ENCODE measurements around the gene RGSL1. TPM values are rescaled to one million over a fixed set of nuclear protein-coding genes. Genes with fewer than 3 reads are reported as not detected.

The RGSL1 gene
- total RNA-seq, 5 donors from 2014 or later (not counting 1 experiment from before 2014, with no cell fraction given), result not detected

DNA sequence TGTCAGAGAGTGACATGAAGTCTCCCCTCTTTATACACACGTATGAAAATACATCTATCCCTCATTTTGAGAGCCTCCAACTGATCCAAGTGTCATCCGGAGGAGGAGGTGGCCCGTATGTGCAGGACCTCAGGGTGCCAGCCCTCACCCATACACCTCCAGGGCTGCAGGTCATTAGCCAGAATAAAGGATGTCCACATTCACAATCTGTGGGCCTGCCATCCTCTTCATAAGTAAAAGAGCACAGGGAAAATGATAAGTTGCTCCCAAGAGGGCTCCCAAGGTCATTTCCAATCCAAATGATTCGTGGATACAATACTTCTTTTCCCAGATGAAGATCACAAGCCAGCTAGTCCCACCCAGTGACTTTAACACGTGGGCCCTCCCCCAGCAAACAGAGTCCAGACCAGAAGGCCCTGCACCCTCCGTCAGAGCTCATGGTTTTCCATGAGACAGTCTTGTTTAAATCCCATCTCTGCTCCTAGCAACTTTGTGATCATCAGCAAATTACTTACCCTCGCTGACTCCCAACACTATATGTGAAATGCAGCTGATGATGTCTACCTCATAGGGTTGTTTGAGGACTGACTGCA, 110.5 kb downstream of the RGSL1 start:
- H3K27me3 ChIP-seq (replicated peaks in 1 of 2; ENCODE audit: control insufficient read depth in 2 of 2, extremely low read depth in 1 of 2, insufficient read depth in 2 of 2, low read length in 1 of 2), result peaks cover 0 to 3% of the 10 kb centered on the region in 2 experiments
- H3K4me1 ChIP-seq (ENCODE audit: control insufficient read depth in 1 of 2, extremely low read depth in 1 of 2, insufficient read depth in 2 of 2, low read length in 2 of 2), result no peaks in the 10 kb centered on the region
- CTCF ChIA-PET, result interaction anchor here in 1 of 2 donors (0.5 kb wide), 1 partner anchor 406 kb away, joined by 7 read pairs; no protein-coding TSS in a partner anchor
- no peak overlapping the region for H3K4me3 Mint-ChIP-seq
- no peaks in the 10 kb centered on the region for H3K9me3 ChIP-seq
- no peaks in the 10 kb centered on the region for H3K9me3 Mint-ChIP-seq
- H3K27ac Mint-ChIP-seq, result no peak overlapping the region
- ATAC-seq (replicated peaks in 1 of 4) (no peak), DNase-seq (no peak)
- no peaks in the 10 kb centered on the region for H3K36me3 ChIP-seq (ENCODE audit: control insufficient read depth in 2 of 2, extremely low read depth in 1 of 2, insufficient read depth in 1 of 2, low read length in 1 of 2)
- POLR2A ChIA-PET, result no interaction called here
- WGBS (ENCODE audit: insufficient coverage), result 48% methylated on average over 4 of the region's 7 CpGs
- no peak overlapping the region for H3K4me3 ChIP-seq (ENCODE audit: control insufficient read depth in 1 of 2, extremely low read depth in 1 of 2, low read length in 1 of 2)
- no peaks in the 10 kb centered on the region for H3K4me1 Mint-ChIP-seq
- no peaks in the 10 kb centered on the region for H3K36me3 Mint-ChIP-seq
- H3K27ac ChIP-seq (ENCODE audit: low read length), result no peak overlapping the region
- no peaks in the 10 kb centered on the region for H3K27me3 Mint-ChIP-seq

GRCh38 chr1:182561456-182561855, 111.5 kb downstream of the RGSL1 start:
- Mint-ChIP-seq H3K27ac (no peak overlapping the region), H3K4me1 (no peaks in the 10 kb centered on the region), H3K9me3 (no peaks in the 10 kb centered on the region), H3K36me3 (no peaks in the 10 kb centered on the region), H3K27me3 (no peaks in the 10 kb centered on the region), H3K4me3 (no peak overlapping the region)
- DNase-seq (no peak), ATAC-seq (replicated peaks in 1 of 4) (no peak)
- H3K36me3 ChIP-seq (ENCODE audit: control insufficient read depth in 2 of 2, extremely low read depth in 1 of 2, insufficient read depth in 1 of 2, low read length in 1 of 2), result no peaks in the 10 kb centered on the region
- POLR2A ChIA-PET, result no interaction called here
- H3K9me3 ChIP-seq, result no peaks in the 10 kb centered on the region
- H3K27ac ChIP-seq (ENCODE audit: low read length), result no peak overlapping the region
- H3K27me3 ChIP-seq (replicated peaks in 1 of 2; ENCODE audit: control insufficient read depth in 2 of 2, extremely low read depth in 1 of 2, insufficient read depth in 2 of 2, low read length in 1 of 2), result peaks cover 0 to 3% of the 10 kb centered on the region in 2 experiments
- 60% methylated on average over 1 of the region's 4 CpGs for WGBS (ENCODE audit: insufficient coverage)
- H3K4me1 ChIP-seq (ENCODE audit: control insufficient read depth in 1 of 2, extremely low read depth in 1 of 2, insufficient read depth in 2 of 2, low read length in 2 of 2), result no peaks in the 10 kb centered on the region
- no peak overlapping the region for H3K4me3 ChIP-seq (ENCODE audit: control insufficient read depth in 1 of 2, extremely low read depth in 1 of 2, low read length in 1 of 2)
- CTCF ChIA-PET, result no interaction called here

DNA sequence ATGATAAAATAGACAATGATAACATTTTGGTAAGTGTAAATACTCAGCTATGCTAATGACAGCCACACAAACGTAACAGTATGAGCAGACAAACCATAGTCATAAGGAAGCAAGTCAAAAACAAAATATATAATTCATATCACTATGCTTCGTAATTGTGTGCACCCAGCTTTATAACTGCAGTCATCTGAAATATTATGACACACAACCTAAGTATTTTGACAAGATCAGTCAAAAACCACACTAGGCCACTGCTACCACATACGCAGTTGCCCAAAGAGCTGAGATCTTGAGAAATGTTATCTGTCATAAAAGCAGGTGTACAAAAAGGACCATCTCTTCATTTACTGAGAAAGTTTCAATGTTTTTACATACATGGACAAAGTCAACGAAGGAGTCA, 113.1 kb downstream of the RGSL1 start:
- ATAC-seq (replicated peaks in 1 of 4) (no peak), DNase-seq (no peak)
- Histone ChIP-seq H3K27ac (ENCODE audit: low read length) (no peak overlapping the region), H3K27me3 (replicated peaks in 1 of 2; ENCODE audit: control insufficient read depth in 2 of 2, extremely low read depth in 1 of 2, insufficient read depth in 2 of 2, low read length in 1 of 2) (peaks cover 0 to 3% of the 10 kb centered on the region in 2 experiments), H3K4me1 (ENCODE audit: control insufficient read depth in 1 of 2, extremely low read depth in 1 of 2, insufficient read depth in 2 of 2, low read length in 2 of 2) (no peaks in the 10 kb centered on the region), H3K36me3 (ENCODE audit: control insufficient read depth in 2 of 2, extremely low read depth in 1 of 2, insufficient read depth in 1 of 2, low read length in 1 of 2) (no peaks in the 10 kb centered on the region), H3K9me3 (no peaks in the 10 kb centered on the region), H3K4me3 (ENCODE audit: control insufficient read depth in 1 of 2, extremely low read depth in 1 of 2, low read length in 1 of 2) (no peak overlapping the region)
- Mint-ChIP-seq H3K9me3 (no peaks in the 10 kb centered on the region), H3K27me3 (no peaks in the 10 kb centered on the region), H3K36me3 (no peaks in the 10 kb centered on the region), H3K4me1 (no peaks in the 10 kb centered on the region), H3K27ac (no peak overlapping the region), H3K4me3 (no peak overlapping the region)
- 92% methylated on average over 2 of the region's 4 CpGs for WGBS (ENCODE audit: insufficient coverage)
- POLR2A ChIA-PET, result no interaction called here
- CTCF ChIA-PET, result no interaction called here

GRCh38 chr1:182564406-182565004, 114.6 kb downstream of the RGSL1 start:
- ATAC-seq (replicated peaks in 1 of 4) (no peak), DNase-seq (no peak)
- Mint-ChIP-seq H3K9me3 (no peaks in the 10 kb centered on the region), H3K36me3 (no peaks in the 10 kb centered on the region), H3K4me1 (no peaks in the 10 kb centered on the region), H3K27ac (no peak overlapping the region), H3K4me3 (no peak overlapping the region), H3K27me3 (no peaks in the 10 kb centered on the region)
- no peaks in the 10 kb centered on the region for H3K9me3 ChIP-seq
- ChIA-PET CTCF (no interaction called here), POLR2A (no interaction called here)
- no peak overlapping the region for H3K27ac ChIP-seq (ENCODE audit: low read length)
- H3K4me1 ChIP-seq (ENCODE audit: control insufficient read depth in 1 of 2, extremely low read depth in 1 of 2, insufficient read depth in 2 of 2, low read length in 2 of 2), result no peaks in the 10 kb centered on the region
- no peak overlapping the region for H3K4me3 ChIP-seq (ENCODE audit: control insufficient read depth in 1 of 2, extremely low read depth in 1 of 2, low read length in 1 of 2)
- H3K27me3 ChIP-seq (replicated peaks in 1 of 2; ENCODE audit: control insufficient read depth in 2 of 2, extremely low read depth in 1 of 2, insufficient read depth in 2 of 2, low read length in 1 of 2), result no peaks in the 10 kb centered on the region
- H3K36me3 ChIP-seq (ENCODE audit: control insufficient read depth in 2 of 2, extremely low read depth in 1 of 2, insufficient read depth in 1 of 2, low read length in 1 of 2), result no peaks in the 10 kb centered on the region
- WGBS (ENCODE audit: insufficient coverage), result 100% methylated on average over 1 of the region's 2 CpGs

DNA sequence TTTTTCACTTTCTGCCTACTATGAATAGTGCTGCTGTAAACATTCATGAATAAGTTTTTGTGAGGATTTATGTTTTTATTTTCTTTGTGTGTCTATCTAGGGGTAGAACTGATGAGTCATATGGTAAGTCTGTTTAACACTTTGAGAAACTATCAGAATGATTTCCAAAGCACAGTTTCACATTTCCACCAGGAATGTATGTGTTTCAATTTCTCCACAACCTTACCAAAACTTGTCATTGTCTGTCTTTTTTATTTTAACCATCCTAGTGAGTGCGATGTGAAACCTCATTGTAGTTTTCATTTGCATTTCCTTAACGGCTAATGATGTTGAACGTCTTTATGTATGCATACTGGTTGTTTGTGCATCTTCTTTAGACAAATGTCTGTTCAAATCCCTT, 115.6 kb downstream of the RGSL1 start:
- no peaks in the 10 kb centered on the region for H3K27me3 ChIP-seq (replicated peaks in 1 of 2; ENCODE audit: control insufficient read depth in 2 of 2, extremely low read depth in 1 of 2, insufficient read depth in 2 of 2, low read length in 1 of 2)
- H3K27ac Mint-ChIP-seq, result no peak overlapping the region
- no peak overlapping the region for H3K4me3 ChIP-seq (ENCODE audit: control insufficient read depth in 1 of 2, extremely low read depth in 1 of 2, low read length in 1 of 2)
- H3K9me3 ChIP-seq, result no peaks in the 10 kb centered on the region
- H3K4me1 Mint-ChIP-seq, result no peaks in the 10 kb centered on the region
- no peaks in the 10 kb centered on the region for H3K4me1 ChIP-seq (ENCODE audit: control insufficient read depth in 1 of 2, extremely low read depth in 1 of 2, insufficient read depth in 2 of 2, low read length in 2 of 2)
- POLR2A ChIA-PET, result no interaction called here
- H3K27me3 Mint-ChIP-seq, result no peaks in the 10 kb centered on the region
- ATAC-seq (replicated peaks in 1 of 4) (no peak), DNase-seq (no peak)
- H3K4me3 Mint-ChIP-seq, result no peak overlapping the region
- no peaks in the 10 kb centered on the region for H3K36me3 Mint-ChIP-seq
- H3K36me3 ChIP-seq (ENCODE audit: control insufficient read depth in 2 of 2, extremely low read depth in 1 of 2, insufficient read depth in 1 of 2, low read length in 1 of 2), result no peaks in the 10 kb centered on the region
- H3K9me3 Mint-ChIP-seq, result no peaks in the 10 kb centered on the region
- no CpG with 5 or more reads among the region's 3 CpGs for WGBS (ENCODE audit: insufficient coverage)
- CTCF ChIA-PET, result interaction anchor here in 1 of 2 donors (1.9 kb wide), 1 partner anchor 22 kb away, joined by 5 read pairs; no protein-coding TSS in a partner anchor
- H3K27ac ChIP-seq (ENCODE audit: low read length), result no peak overlapping the region

- no peak for DNase-seq
- H3K27ac Mint-ChIP-seq, result no peak overlapping the region
- no peak overlapping the region for H3K4me3 Mint-ChIP-seq
- H3K36me3 ChIP-seq (ENCODE audit: control insufficient read depth in 2 of 2, extremely low read depth in 1 of 2, insufficient read depth in 1 of 2, low read length in 1 of 2), result peaks cover 0 to 3% of the 10 kb centered on the region in 2 donors
- no peaks in the 10 kb centered on the region for H3K27me3 ChIP-seq (replicated peaks in 1 of 2; ENCODE audit: control insufficient read depth in 2 of 2, extremely low read depth in 1 of 2, insufficient read depth in 2 of 2, low read length in 1 of 2)
- peaks cover 4% of the 10 kb centered on the region for H3K36me3 Mint-ChIP-seq
- no peaks in the 10 kb centered on the region for H3K9me3 Mint-ChIP-seq
- H3K9me3 ChIP-seq, result no peaks in the 10 kb centered on the region
- H3K27ac ChIP-seq (ENCODE audit: low read length), result no peak overlapping the region
- ChIA-PET CTCF (no interaction called here), POLR2A (no interaction called here)
- WGBS (ENCODE audit: insufficient coverage), result no CpG with 5 or more reads among the region's 5 CpGs
- ATAC-seq (replicated peaks in 1 of 4), result no peak
- no peaks in the 10 kb centered on the region for H3K4me1 ChIP-seq (ENCODE audit: control insufficient read depth in 1 of 2, extremely low read depth in 1 of 2, insufficient read depth in 2 of 2, low read length in 2 of 2)
- no peaks in the 10 kb centered on the region for H3K27me3 Mint-ChIP-seq
- H3K4me1 Mint-ChIP-seq, result no peaks in the 10 kb centered on the region
- no peak overlapping the region for H3K4me3 ChIP-seq (ENCODE audit: control insufficient read depth in 1 of 2, extremely low read depth in 1 of 2, low read length in 1 of 2)
These were observed 117.7 kb downstream of the RGSL1 start for GRCh38 chr1:182567629-182568028.
